ENCODE data around the gene MIXL1.
"Not testable (repeated sequence)": the region's sequence is repeated elsewhere in the genome, so short reads cannot be mapped to it uniquely, and the experiment has no call there.

Gene MIXL1

GRCh38 chr1:226223157-226223785 lies at the start of gene MIXL1:
MIXL1 (plus strand) TSS chr1:226223664; CDS start chr1:226223682, 18 bp downstream.
- peak; percentile 67 for DNase-seq (ENCODE audit: low spot score)

- no peak for DNase-seq (ENCODE audit: low spot score)
These were observed 46.6 kb upstream of the MIXL1 start for GRCh38 chr1:226176870-226177269.

GRCh38 chr1:226181996-226182714 lies 41.3 kb upstream of the MIXL1 start:
- DNase-seq (ENCODE audit: low spot score) = no peak

DNA sequence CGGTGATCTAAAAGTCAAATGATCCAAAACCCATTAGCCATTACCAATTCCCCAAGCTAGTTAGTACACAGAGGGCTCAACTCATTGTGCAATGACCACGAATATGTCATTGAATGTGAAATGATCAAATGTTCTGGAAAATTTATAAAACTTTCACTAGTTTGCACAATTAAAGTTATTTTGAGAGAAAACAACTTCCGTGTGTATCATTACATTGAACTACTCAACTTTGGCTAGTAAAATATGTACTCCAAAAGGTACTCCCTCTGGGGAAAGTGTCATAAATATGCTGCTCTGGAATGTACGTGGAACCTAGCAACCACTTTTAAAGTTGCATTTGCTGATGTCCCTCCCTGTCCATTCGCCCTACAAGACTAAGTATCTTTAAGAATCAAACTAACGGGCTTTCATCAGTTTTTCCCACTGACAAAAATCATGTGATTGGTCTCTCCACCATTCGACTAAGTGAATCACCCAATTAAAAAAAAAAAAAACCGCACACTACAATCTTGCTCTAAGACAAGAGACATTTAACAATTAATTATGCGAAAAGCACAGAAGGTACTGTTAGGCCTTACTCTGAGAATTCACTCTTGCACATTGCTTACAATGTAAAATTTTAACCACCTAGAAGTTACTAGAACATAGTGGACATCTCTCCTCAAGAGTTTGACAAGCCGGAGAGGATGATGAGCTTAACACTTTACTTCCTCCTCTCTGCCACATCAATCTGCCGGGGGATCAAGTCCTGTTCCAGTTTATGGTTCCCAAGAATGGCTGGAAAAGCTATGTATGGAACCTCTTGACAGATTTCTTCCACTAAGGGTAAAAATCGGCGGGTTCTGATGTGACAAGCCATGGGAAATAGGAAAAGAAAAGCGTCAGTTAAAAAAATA lies 38.1 kb upstream of the MIXL1 start:
- no peak for DNase-seq (ENCODE audit: low spot score)

GRCh38 chr1:226186124-226187018 lies 37.1 kb upstream of the MIXL1 start, which contains the start of gene ACBD3:
ACBD3 (minus strand) TSS chr1:226186741; CDS start chr1:226186675, 66 bp downstream.
- DNase-seq (ENCODE audit: low spot score) = peak; percentile 90

DNA sequence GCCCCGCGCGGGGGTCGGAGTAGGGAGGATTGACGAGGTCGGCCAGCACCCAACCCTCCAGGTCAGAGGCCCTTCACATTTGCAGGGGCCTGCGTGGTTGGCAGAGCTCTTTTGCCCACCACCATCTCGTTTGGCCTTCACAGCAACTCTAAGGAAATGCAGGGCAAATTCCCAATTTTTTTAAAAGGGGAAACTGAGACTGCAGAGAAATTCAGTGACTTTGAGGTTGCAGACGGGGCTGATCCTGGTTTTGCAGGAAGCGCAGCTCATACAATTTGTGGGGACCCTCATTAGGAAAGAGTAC lies 36.5 kb upstream of the MIXL1 start:
- no peak for DNase-seq (ENCODE audit: low spot score)

GRCh38 chr1:226187380-226187779 lies 36.1 kb upstream of the MIXL1 start:
- DNase-seq (ENCODE audit: low spot score) = no peak

- no peak for DNase-seq (ENCODE audit: low spot score)
These were observed 28.3 kb upstream of the MIXL1 start for GRCh38 chr1:226195144-226195543.

GRCh38 chr1:226199971-226200370 lies 23.5 kb upstream of the MIXL1 start:
- no peak for DNase-seq (ENCODE audit: low spot score)

DNA sequence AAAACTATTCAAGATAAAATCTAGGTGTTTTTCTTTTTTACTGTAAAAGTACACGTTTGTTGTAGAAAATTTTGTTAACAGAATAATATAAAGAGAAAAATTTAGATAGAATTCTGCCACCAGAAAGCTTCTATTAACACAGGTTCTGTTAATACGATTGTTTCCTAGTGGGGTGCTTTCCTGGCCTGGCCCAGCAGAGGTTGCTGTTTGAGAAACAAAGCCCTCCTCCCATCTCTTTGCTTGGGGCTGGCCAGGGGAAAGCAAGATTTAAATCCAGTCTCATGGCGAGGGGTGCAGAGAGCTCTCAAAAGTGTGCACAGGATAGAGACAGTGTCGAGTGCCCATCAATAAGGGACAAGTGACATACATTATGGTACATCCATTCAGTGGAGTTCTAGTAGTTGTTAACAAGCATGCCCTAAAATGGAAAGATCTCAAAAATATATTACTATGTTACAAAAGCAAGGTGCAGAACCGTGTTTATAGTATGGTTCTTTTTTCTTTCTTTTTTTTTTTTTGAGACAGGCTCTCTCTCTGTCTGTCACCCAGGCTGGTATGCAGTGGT lies 22.4 kb upstream of the MIXL1 start:
- DNase-seq (ENCODE audit: low spot score) = no peak

- DNase-seq (ENCODE audit: low spot score) = no peak
These were observed 21.2 kb upstream of the MIXL1 start for GRCh38 chr1:226202246-226202645.

DNA sequence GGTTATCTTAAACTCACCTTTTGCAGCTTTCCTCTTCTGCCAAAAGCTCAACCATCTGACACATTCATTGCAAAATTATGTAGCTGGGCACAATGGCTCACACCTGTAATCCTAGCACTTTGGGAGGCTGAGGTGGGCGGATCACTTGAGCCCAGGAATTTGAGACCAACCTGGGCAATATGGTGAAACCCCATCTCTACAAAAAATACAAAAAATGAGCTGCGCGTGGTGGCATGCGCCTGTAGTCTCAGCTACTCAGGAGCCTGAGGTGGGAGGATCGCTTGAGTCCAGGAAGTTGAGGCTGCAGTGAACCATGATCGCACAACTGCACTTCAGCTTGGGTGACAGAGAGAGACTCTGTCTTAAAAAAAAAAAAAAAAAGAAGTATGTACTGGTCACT lies 20.8 kb upstream of the MIXL1 start:
- not testable (repeated sequence) for DNase-seq (ENCODE audit: low spot score)

DNA sequence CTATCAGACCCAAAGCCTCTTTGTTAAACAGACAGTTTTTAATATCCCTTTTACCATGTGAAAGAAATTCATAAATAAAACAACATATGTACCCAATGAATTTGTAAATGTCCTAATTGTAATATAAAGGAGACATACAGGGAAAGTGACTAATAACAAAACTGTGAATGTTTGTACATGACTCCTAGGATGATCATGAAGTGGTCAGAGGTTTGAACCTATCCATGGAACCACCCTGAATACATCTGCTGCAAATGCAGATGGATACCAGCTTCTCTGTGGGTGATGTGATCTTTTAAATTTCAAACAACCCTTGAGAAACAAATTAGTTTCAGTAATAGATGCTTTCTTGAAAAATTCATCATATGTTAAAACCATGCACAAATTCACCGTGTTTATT lies 20.2 kb upstream of the MIXL1 start:
- no peak for DNase-seq (ENCODE audit: low spot score)

- DNase-seq (ENCODE audit: low spot score) = no peak
These were observed 19.8 kb upstream of the MIXL1 start for GRCh38 chr1:226203655-226204054.

GRCh38 chr1:226204198-226204597 lies 19.3 kb upstream of the MIXL1 start:
- no peak for DNase-seq (ENCODE audit: low spot score)

- no peak for DNase-seq (ENCODE audit: low spot score)
These were observed 16.4 kb upstream of the MIXL1 start for GRCh38 chr1:226207048-226207447.

GRCh38 chr1:226209307-226210059 lies 14.0 kb upstream of the MIXL1 start:
- no peak for DNase-seq (ENCODE audit: low spot score)

GRCh38 chr1:226210571-226211176 lies 12.8 kb upstream of the MIXL1 start:
- DNase-seq (ENCODE audit: low spot score) = no peak

DNA sequence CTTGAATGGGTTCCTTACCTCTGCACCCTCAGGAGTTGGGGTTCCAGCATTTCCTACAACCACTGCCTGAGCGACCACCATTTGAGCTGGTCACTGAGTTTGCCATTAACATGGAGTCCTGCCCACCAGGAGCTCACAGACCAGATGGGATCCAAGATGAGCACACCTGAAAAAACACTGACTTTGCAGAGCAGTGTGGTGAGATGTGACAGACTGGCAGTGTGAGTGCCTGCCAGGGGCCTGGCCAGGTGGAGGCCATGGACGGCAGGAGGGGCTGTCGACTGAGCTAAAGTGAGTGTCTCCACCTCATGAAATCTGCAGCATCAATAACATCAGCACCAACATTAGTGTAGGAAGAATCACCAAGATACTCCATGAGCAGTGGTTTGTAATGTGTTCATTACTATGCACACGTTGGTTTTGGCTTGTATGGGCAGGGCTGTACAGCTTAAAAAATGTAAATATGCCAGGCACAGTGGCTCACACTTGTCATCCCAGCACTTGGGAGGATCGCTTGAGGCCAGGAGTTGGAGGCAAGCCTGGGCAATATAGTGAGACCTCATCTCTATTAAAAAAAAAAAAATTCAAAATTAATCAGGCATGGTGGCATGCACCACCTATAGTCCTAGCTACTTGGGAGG lies 12.2 kb upstream of the MIXL1 start:
- DNase-seq (ENCODE audit: low spot score) = no peak

GRCh38 chr1:226212545-226212944 lies 10.9 kb upstream of the MIXL1 start:
- no peak for DNase-seq (ENCODE audit: low spot score)

Measured in ecto neural progenitor cell (in vitro differentiated cells).